OCI-LY1 (cell line): ENCODE measurements around the gene SPOPL.

Source experiments
- H2AFZ ChIP-seq: fragments of 200-600 bp; sonication (generic), shearing (Covaris generic); 2 replicates; pipeline ENCODE4 v1.6.0; 2014; ENCODE audit warnings: antibody characterized with exemption, mild to moderate bottlenecking, low read length
- H3F3A ChIP-seq: fragments of 200-600 bp; sonication (generic), shearing (Covaris generic); 2 replicates; pipeline ENCODE4 v1.6.0; 2014; ENCODE audit warnings: mild to moderate bottlenecking, antibody characterized with exemption, low read length, moderate library complexity; ENCODE audit not compliant: insufficient read depth
- H3K27ac ChIP-seq: fragments of 200-600 bp; sonication (generic); 2 replicates; pipeline ENCODE4 v1.5.1; 2014; ENCODE audit warnings: low read length, mixed run types, mild to moderate bottlenecking, low read depth; ENCODE audit not compliant: poor library complexity, severe bottlenecking
- H3K27me3 ChIP-seq: fragments of 200-600 bp; sonication (generic); 2 replicates; pipeline ENCODE4 v1.6.0; 2014; ENCODE audit warnings: antibody characterized with exemption, mild to moderate bottlenecking, low read length, moderate library complexity; ENCODE audit not compliant: insufficient read depth
- H3K36me3 ChIP-seq: fragments of 200-600 bp; sonication (generic); 2 replicates; pipeline ENCODE4 v1.6.1; 2014; ENCODE audit warnings: mild to moderate bottlenecking, antibody characterized with exemption, low read length, moderate library complexity, mixed read lengths; ENCODE audit not compliant: insufficient read depth
- H3K4me1 ChIP-seq: fragments of 200-600 bp; sonication (generic); 2 replicates; pipeline ENCODE4 v1.5.1; 2014; ENCODE audit warnings: mild to moderate bottlenecking, low read length, moderate library complexity; ENCODE audit not compliant: insufficient read depth, severe bottlenecking
- H3K4me2 ChIP-seq: fragments of 200-600 bp; sonication (generic), shearing (Covaris generic); 2 replicates; pipeline ENCODE4 v1.6.1; 2014; ENCODE audit warnings: low read length
- H3K4me3 ChIP-seq: fragments of 200-600 bp; sonication (generic); 2 replicates; pipeline ENCODE4 v1.5.1; 2014; ENCODE audit warnings: low read length, low read depth, mild to moderate bottlenecking, mixed read lengths; ENCODE audit not compliant: poor library complexity, severe bottlenecking
- H3K79me2 ChIP-seq: fragments of 200-600 bp; shearing (Covaris generic); 2 replicates; pipeline ENCODE4 v1.6.1; 2016; ENCODE audit warnings: mixed run types, low read length, mixed read lengths; ENCODE audit not compliant: insufficient read depth
- H3K9ac ChIP-seq: fragments of 200-600 bp; sonication (generic), shearing (Covaris generic); 2 replicates; pipeline ENCODE4 v1.6.1; 2014; ENCODE audit warnings: mild to moderate bottlenecking, low read length, mixed read lengths
- H3K9me2 ChIP-seq: fragments of 200-600 bp; sonication (generic), shearing (Covaris generic); 2 replicates; pipeline ENCODE4 v1.6.1; 2014; ENCODE audit warnings: low read depth, mild to moderate bottlenecking, low read length, mixed read lengths
- H3K9me3 ChIP-seq: fragments of 200-600 bp; shearing (Covaris generic); 2 replicates; pipeline ENCODE4 v1.6.1; 2014; ENCODE audit warnings: low read length, mixed read lengths
- H4K20me1 ChIP-seq: fragments of 200-600 bp; sonication (generic), shearing (Covaris generic); 2 replicates; pipeline ENCODE4 v1.6.0; 2016; ENCODE audit warnings: mild to moderate bottlenecking, low read length; ENCODE audit not compliant: insufficient read depth
- EZH2 ChIP-seq: fragments of 200-600 bp; sonication (generic), shearing (Covaris generic); IDR thresholded peaks from 2 replicates; pipeline ENCODE4 v1.8.0; 2017; ENCODE audit warnings: borderline replicate concordance, mixed run types, mild to moderate bottlenecking, antibody characterized with exemption, low read length, moderate library complexity, mixed read lengths
- TF ChIP-seq, protein P1 (sequence below): fragments of 200-600 bp; sonication (generic), shearing (Covaris generic); IDR thresholded peaks from 2 replicates; pipeline ENCODE4 v1.5.1; 2017; ENCODE audit warnings: mild to moderate bottlenecking, antibody characterized with exemption, low read length, moderate library complexity, mixed read lengths

SPOPL gene

DNA sequence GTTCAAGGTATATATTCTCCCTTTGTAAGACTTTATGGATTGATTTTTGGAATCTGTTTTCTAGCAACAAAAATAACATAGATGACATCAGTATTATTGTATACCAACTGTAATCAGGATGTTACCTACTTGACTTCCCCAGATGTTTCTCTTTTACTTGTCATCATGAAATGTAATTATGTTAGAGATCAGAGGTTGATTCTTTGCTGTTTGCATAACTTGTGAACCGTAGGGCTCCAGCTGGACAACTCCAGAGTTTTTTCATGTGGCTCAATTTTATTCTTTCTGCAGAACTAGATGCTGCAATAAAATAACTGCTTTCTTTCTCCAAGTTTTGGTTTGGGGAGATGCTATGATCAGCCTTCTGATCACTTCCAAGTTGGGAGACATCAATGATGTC is 58.1 kb downstream of the SPOPL start:
- H3K79me2 ChIP-seq, result no peaks in the 10 kb centered on the region
- no peaks in the 10 kb centered on the region for H3K9me2 ChIP-seq
- peaks cover 78% of the 10 kb centered on the region for H3K36me3 ChIP-seq
- H3K4me3 ChIP-seq, result no peak overlapping the region
- no peak overlapping the region for H2AFZ ChIP-seq
- no peaks in the 10 kb centered on the region for H3F3A ChIP-seq
- H3K4me1 ChIP-seq, result no peaks in the 10 kb centered on the region
- no peaks in the 10 kb centered on the region for H4K20me1 ChIP-seq
- H3K4me2 ChIP-seq, result no peak overlapping the region
- no peaks in the 10 kb centered on the region for H3K27me3 ChIP-seq
- no peak overlapping the region for H3K9ac ChIP-seq
- no peaks in the 10 kb centered on the region for H3K9me3 ChIP-seq
- no peak overlapping the region for H3K27ac ChIP-seq
- no peak for TF ChIP-seq EZH2
- TF ChIP-seq, protein P1, sequence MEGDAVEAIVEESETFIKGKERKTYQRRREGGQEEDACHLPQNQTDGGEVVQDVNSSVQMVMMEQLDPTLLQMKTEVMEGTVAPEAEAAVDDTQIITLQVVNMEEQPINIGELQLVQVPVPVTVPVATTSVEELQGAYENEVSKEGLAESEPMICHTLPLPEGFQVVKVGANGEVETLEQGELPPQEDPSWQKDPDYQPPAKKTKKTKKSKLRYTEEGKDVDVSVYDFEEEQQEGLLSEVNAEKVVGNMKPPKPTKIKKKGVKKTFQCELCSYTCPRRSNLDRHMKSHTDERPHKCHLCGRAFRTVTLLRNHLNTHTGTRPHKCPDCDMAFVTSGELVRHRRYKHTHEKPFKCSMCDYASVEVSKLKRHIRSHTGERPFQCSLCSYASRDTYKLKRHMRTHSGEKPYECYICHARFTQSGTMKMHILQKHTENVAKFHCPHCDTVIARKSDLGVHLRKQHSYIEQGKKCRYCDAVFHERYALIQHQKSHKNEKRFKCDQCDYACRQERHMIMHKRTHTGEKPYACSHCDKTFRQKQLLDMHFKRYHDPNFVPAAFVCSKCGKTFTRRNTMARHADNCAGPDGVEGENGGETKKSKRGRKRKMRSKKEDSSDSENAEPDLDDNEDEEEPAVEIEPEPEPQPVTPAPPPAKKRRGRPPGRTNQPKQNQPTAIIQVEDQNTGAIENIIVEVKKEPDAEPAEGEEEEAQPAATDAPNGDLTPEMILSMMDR, result no peak

DNA sequence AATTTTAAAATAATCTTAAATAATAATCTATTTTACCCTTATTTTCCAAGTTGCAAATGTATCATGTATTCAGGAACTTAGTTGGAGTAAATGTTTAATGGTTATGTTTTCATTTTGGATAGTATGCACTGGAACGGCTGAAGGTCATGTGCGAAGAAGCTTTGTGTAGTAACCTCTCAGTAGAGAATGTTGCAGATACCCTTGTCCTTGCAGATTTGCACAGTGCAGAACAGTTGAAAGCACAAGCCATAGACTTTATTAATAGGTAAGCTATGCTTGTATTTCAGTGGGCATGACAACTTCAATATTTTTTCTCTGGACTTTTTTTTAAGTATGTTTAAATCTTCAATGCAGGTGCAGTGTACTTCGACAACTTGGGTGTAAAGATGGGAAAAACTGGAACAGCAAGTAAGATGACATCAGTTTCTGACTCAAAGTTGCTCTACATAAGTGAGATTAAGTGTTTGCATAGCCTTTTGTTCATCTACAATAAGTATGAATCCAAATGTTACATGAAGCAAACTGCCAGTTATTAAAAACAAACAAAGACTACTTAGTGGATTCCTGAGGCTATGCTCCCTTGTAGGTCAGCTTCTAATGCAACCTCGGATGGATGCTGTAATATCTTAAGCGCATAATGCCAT is 63.1 kb downstream of the SPOPL start:
- H3K79me2 ChIP-seq, result no peaks in the 10 kb centered on the region
- no peak overlapping the region for H2AFZ ChIP-seq
- no peak overlapping the region for H3K27ac ChIP-seq
- H3K4me3 ChIP-seq, result no peak overlapping the region
- H3K4me1 ChIP-seq, result no peaks in the 10 kb centered on the region
- H3K9ac ChIP-seq, result no peak overlapping the region
- H3K4me2 ChIP-seq, result no peak overlapping the region
- TF ChIP-seq EZH2, result no peak
- TF ChIP-seq, protein P1, result no peak
- peaks cover 76% of the 10 kb centered on the region for H3K36me3 ChIP-seq
- no peaks in the 10 kb centered on the region for H3K9me3 ChIP-seq
- no peaks in the 10 kb centered on the region for H3F3A ChIP-seq
- H4K20me1 ChIP-seq, result no peaks in the 10 kb centered on the region
- no peaks in the 10 kb centered on the region for H3K9me2 ChIP-seq
- no peaks in the 10 kb centered on the region for H3K27me3 ChIP-seq

DNA sequence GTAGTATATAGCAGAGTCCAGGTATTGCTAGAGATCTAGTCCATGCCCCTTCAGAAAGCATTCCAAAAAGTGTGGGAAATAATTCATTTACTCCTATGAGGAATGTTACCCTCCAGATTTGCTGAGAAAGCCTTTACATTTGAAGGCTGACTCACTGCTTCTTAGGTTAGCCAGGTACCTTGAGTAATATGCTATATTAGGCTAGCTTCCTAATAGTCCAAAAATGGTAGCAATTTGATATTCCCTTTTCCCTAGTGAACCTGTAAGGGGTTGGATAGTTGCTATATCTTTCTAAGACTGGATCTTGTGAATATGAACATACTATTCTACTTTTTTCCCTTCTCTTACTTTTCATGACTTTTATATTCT is 63.6 kb downstream of the SPOPL start:
- no peaks in the 10 kb centered on the region for H3K79me2 ChIP-seq
- no peaks in the 10 kb centered on the region for H3K9me2 ChIP-seq
- no peak overlapping the region for H3K27ac ChIP-seq
- H3K27me3 ChIP-seq, result no peaks in the 10 kb centered on the region
- H4K20me1 ChIP-seq, result no peaks in the 10 kb centered on the region
- H2AFZ ChIP-seq, result no peak overlapping the region
- H3K9me3 ChIP-seq, result no peaks in the 10 kb centered on the region
- no peaks in the 10 kb centered on the region for H3F3A ChIP-seq
- no peak for TF ChIP-seq EZH2
- TF ChIP-seq, protein P1, result no peak
- H3K4me2 ChIP-seq, result no peak overlapping the region
- H3K4me1 ChIP-seq, result no peaks in the 10 kb centered on the region
- H3K4me3 ChIP-seq, result no peak overlapping the region
- no peak overlapping the region for H3K9ac ChIP-seq
- H3K36me3 ChIP-seq, result peaks cover 76% of the 10 kb centered on the region
